HepG2 (cell line): ENCODE results near the gene CYP17A1. TPM values are rescaled to one million over a fixed set of nuclear protein-coding genes. Genes with fewer than 3 reads are reported as not detected.

Source experiments
- ATAC-seq: fragments of 200-7000 bp; cut with Tn5 transposase; 3 replicates; pipeline ENCODE4 v1.9.1; 2020; ENCODE audit warnings: mild to moderate bottlenecking, moderate library complexity
- BruUV-seq: library from RNA; stranded (reverse); fragments of 400-500 nt; replicated peaks from 2 replicates; lab custom pipeline; 2021; lab: Mats Ljungman, UMichigan
- CTCF ChIA-PET: fragments of 300-600 bp; formaldehyde crosslinking; extraction: SDS; loops from one replicate; lab custom pipeline; 2021; ENCODE audit warnings: low total read pairs, inconsistent platforms, low intra/inter-chr PET ratio; lab: Yijun Ruan, JAX
- POLR2A ChIA-PET: fragments of 350-600 bp; sonication (Branson Sonifier 250); formaldehyde crosslinking; loops from one replicate; lab custom pipeline; 2020; ENCODE audit warnings: antibody characterized with exemption, inconsistent platforms; lab: Yijun Ruan, JAX
- DNase-seq: peaks from one replicate; pipeline ENCODE4 v3.0.0-alpha.2; 2015; ENCODE audit warnings: low spot score
- FAIRE-seq: peaks from 3 replicates; lab custom pipeline; 2011; peaks lifted over from hg19 to GRCh38; lab: Jason Lieb, UNC
- H2AFZ ChIP-seq: one replicate; pipeline ENCODE4 v1.6.1; 2011; ENCODE audit warnings: low read length, inconsistent platforms
- H3K27ac ChIP-seq: fragments of 300-600 bp; 3 replicates; pipeline ENCODE4 v1.8.0; 2011; ENCODE audit warnings: mixed run types, mild to moderate bottlenecking, mixed read lengths, low read length, inconsistent platforms; ENCODE audit not compliant: insufficient read depth; ENCODE audit errors: extremely low read length
- H3K27me3 ChIP-seq, 2 experiments: fragments of 200-600 bp in 1 of 2; 2 replicates in 1 of 2; 3 replicates in 1 of 2; pipeline versions ENCODE4 v1.6.0 to v1.8.0; 2011; ENCODE audit warnings: low read length in 2 of 2, mild to moderate bottlenecking in 2 of 2, moderate library complexity in 2 of 2, inconsistent platforms in 1 of 2; ENCODE audit not compliant: insufficient read depth in 2 of 2, control insufficient read depth in 1 of 2
- H3K36me3 ChIP-seq, 2 experiments: fragments of 200-600 bp in 1 of 2; replicated peaks in 1 of 2; 2 replicates in 1 of 2; 3 replicates in 1 of 2; pipeline versions ENCODE4 v1.5.1 to v1.8.0; 2011; ENCODE audit warnings: low read length in 2 of 2, inconsistent platforms in 1 of 2; ENCODE audit not compliant: insufficient read depth in 2 of 2, control insufficient read depth in 1 of 2
- H3K4me1 ChIP-seq: 2 replicates; pipeline ENCODE4 v1.5.1; 2012; ENCODE audit warnings: low read length, inconsistent platforms; ENCODE audit not compliant: insufficient read depth
- H3K4me2 ChIP-seq: 2 replicates; pipeline ENCODE4 v1.6.0; 2011; ENCODE audit warnings: low read depth, low read length, inconsistent platforms
- H3K4me3 ChIP-seq, 3 experiments: fragments of 200-600 bp in 1 of 3; sonication (generic), shearing (Covaris generic) in 1 of 3; replicated peaks in 1 of 3; 2 replicates each; pipeline ENCODE4 v1.5.1; 2011 to 2016; ENCODE audit warnings: low read length in 3 of 3, inconsistent platforms in 2 of 3, low read depth in 2 of 3, mild to moderate bottlenecking in 2 of 3, control low read depth in 1 of 3, mixed read lengths in 1 of 3; ENCODE audit not compliant: insufficient read depth in 1 of 3
- H3K79me2 ChIP-seq: one replicate; pipeline ENCODE4 v1.6.1; 2011; ENCODE audit warnings: low read length, inconsistent platforms; ENCODE audit not compliant: insufficient read depth
- H3K9ac ChIP-seq: 2 replicates; pipeline ENCODE4 v1.6.0; 2011; ENCODE audit warnings: mild to moderate bottlenecking, low read depth, low read length, inconsistent platforms; ENCODE audit not compliant: insufficient read depth
- H3K9me3 ChIP-seq: 2 replicates; pipeline ENCODE4 v1.5.1; 2012; ENCODE audit warnings: mild to moderate bottlenecking, low read length
- H4K20me1 ChIP-seq: 2 replicates; pipeline ENCODE4 v1.6.0; 2011; ENCODE audit warnings: inconsistent platforms, mild to moderate bottlenecking, low read length, moderate library complexity; ENCODE audit not compliant: insufficient read depth
- CREM ChIP-seq, 2 experiments: sonication (generic) in 1 of 2; formaldehyde crosslinking in 1 of 2; IDR thresholded peaks; 2 replicates each; pipeline versions ENCODE4 v1.4.0 to v1.6.1; 2016 to 2020; ENCODE audit warnings: antibody characterized with exemption in 1 of 2, mild to moderate bottlenecking in 1 of 2, missing genetic modification reagents in 1 of 2
- ELF1 ChIP-seq: sonication (generic); formaldehyde crosslinking; IDR thresholded peaks from 2 replicates; pipeline ENCODE4 v1.4.0; 2020; ENCODE audit warnings: missing genetic modification reagents
- FOXA1 ChIP-seq, 2 experiments: fragments of 450-650 bp in 1 of 2; sonication (generic) in 1 of 2; formaldehyde crosslinking in 1 of 2; IDR thresholded peaks; 2 replicates each; pipeline versions ENCODE4 v1.4.0 to v1.6.1; 2016 to 2020; ENCODE audit warnings: missing genetic modification reagents in 1 of 2
- HHEX ChIP-seq: IDR thresholded peaks from 2 replicates; pipeline ENCODE4 v1.6.1; 2016; ENCODE audit warnings: control low read depth
- MAFF ChIP-seq: IDR thresholded peaks from 2 replicates; pipeline ENCODE4 v1.6.1; 2011; ENCODE audit warnings: low read depth, low read length, improper control_type of control experiment
- NR2C2 ChIP-seq: sonication (generic); formaldehyde crosslinking; IDR thresholded peaks from 2 replicates; pipeline ENCODE4 v1.4.0; 2020; ENCODE audit warnings: missing genetic modification reagents, mild to moderate bottlenecking, moderate library complexity, borderline replicate concordance
- RBFOX2 ChIP-seq: fragments of 200-400 bp; formaldehyde crosslinking; IDR thresholded peaks from 2 replicates; pipeline ENCODE4 v1.6.1; 2017; ENCODE audit warnings: low read depth, mild to moderate bottlenecking, low read length
- ZNF569 ChIP-seq: sonication (generic); formaldehyde crosslinking; IDR thresholded peaks from 2 replicates; pipeline ENCODE4 v1.5.0; 2020; ENCODE audit warnings: mild to moderate bottlenecking, missing genetic modification reagents, moderate library complexity, borderline replicate concordance
- ZNF724P ChIP-seq: sonication (generic); formaldehyde crosslinking; IDR thresholded peaks from 2 replicates; pipeline ENCODE4 v1.8.0; 2022; ENCODE audit warnings: missing genetic modification reagents, borderline replicate concordance
- ZNF790 ChIP-seq: sonication (generic); formaldehyde crosslinking; IDR thresholded peaks from 2 replicates; pipeline ENCODE4 v1.8.0; 2022; ENCODE audit warnings: missing genetic modification reagents, mild to moderate bottlenecking, borderline replicate concordance
- ZNF883 ChIP-seq: sonication (generic); formaldehyde crosslinking; IDR thresholded peaks from 2 replicates; pipeline ENCODE4 v1.5.1; 2020; ENCODE audit warnings: mild to moderate bottlenecking, missing genetic modification reagents; ENCODE audit errors: not compliant biosample characterization
- WGBS: methylation state at CpG from one replicate; pipeline ENCODE4 v1.1.6; 2017; ENCODE audit warnings: low lambda C conversion rate; 5-methylcytosine and 5-hydroxymethylcytosine counted together
- in situ Hi-C: cut with HindIII; loops from 2 replicates; pipeline ENCODE4 v1.10.0; 2017; ENCODE audit warnings: low pct_unique_long_range_greater_than_20kb; ENCODE audit not compliant: extremely low pct_ligation_motif_present
- intact Hi-C: fragments of 100-400 bp; cut with micrococcal nuclease; formaldehyde crosslinking; loops from one replicate; pipeline ENCODE4 v1.10.0; 2022; ENCODE audit not compliant: unreplicated experiment
- polyA plus RNA-seq, 8 experiments: library from polyadenylated mRNA; depleted of rRNA in 3 of 8; stranded (reverse) in 7 of 8; unstranded in 1 of 8; fragments of >200 nt; fragmentation: Illumina TruSeq in 4 of 8; extraction: Trizol in 4 of 8; gene quantifications; 2 replicates each; pipeline versions ENCODE4 v1.2.1 to v1.2.3, GENCODE V29; 2011 to 2016; ENCODE audit warnings: low read depth in 4 of 8, missing spikeins in 1 of 8, mixed read lengths in 1 of 8; ENCODE audit not compliant: insufficient read depth in 1 of 8
- total RNA-seq, 5 experiments: library from RNA; depleted of rRNA; stranded (reverse); fragments of >200 nt; fragmentation: Illumina TruSeq; extraction: Trizol; gene quantifications; 2 replicates each; pipeline ENCODE4 v1.2.3, GENCODE V29; 2016; ENCODE audit warnings: low read depth in 1 of 5
- TF ChIP-seq, protein P1 (sequence below): sonication (generic); formaldehyde crosslinking; IDR thresholded peaks from 2 replicates; pipeline ENCODE4 v1.5.0; 2020; ENCODE audit warnings: missing genetic modification reagents
- TF ChIP-seq, protein P2 (sequence below): sonication (generic); formaldehyde crosslinking; IDR thresholded peaks from 2 replicates; pipeline ENCODE4 v1.4.0; 2020; ENCODE audit warnings: low read depth, mild to moderate bottlenecking, missing genetic modification reagents
- TF ChIP-seq, protein P3 (sequence below): sonication (generic); formaldehyde crosslinking; IDR thresholded peaks from 2 replicates; pipeline ENCODE4 v1.8.1; 2022; ENCODE audit warnings: mild to moderate bottlenecking, missing genetic modification reagents

The CYP17A1 gene
- total and polyA plus RNA-seq, 2 of the 13 experiments (the other 11 are each of a cell fraction or from before 2014, with no cell fraction given): 0.13 to 1.1 TPM

DNA sequence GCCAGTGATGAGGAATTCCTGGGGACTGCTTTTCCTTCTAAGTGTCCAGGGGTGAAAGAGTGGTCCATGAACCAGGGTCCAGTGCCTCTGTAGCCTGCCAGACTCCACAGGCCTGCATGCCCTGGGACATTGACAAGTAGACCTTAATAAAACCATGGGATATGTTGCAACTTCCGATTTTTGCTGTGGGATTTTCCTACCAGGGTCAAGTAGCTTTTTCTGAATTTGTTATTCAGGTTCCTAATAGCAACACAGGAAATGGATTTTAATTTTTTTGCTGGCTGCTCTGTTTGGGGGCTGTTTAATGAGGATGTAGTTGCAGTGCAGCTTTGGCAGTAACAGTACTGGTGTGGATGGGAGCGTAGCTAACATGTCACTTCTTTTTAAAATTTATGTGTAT, 51.4 kb downstream of the CYP17A1 start:
- BruUV-seq: no TSS peak
- TF ChIP-seq ZNF790 (CRISPR knock-in tag) (no peak), ELF1 (CRISPR knock-in tag) (no peak), ZNF724P (no peak), CREM (IDR thresholded peaks at IDR 0.05) (no peak), CREM (CRISPR knock-in tag; IDR thresholded peaks at IDR 0.05) (no peak), ZNF569 (no peak), HHEX (no peak), MAFF (no peak), RBFOX2 (no peak), FOXA1 (IDR thresholded peaks at IDR 0.05) (no peak), FOXA1 (CRISPR knock-in tag; IDR thresholded peaks at IDR 0.05) (no peak), NR2C2 (CRISPR knock-in tag) (no peak), ZNF883 (CRISPR knock-in tag) (no peak)
- TF ChIP-seq, protein P1, sequence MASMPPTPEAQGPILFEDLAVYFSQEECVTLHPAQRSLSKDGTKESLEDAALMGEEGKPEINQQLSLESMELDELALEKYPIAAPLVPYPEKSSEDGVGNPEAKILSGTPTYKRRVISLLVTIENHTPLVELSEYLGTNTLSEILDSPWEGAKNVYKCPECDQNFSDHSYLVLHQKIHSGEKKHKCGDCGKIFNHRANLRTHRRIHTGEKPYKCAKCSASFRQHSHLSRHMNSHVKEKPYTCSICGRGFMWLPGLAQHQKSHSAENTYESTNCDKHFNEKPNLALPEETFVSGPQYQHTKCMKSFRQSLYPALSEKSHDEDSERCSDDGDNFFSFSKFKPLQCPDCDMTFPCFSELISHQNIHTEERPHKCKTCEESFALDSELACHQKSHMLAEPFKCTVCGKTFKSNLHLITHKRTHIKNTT: no peak
- TF ChIP-seq, protein P2, sequence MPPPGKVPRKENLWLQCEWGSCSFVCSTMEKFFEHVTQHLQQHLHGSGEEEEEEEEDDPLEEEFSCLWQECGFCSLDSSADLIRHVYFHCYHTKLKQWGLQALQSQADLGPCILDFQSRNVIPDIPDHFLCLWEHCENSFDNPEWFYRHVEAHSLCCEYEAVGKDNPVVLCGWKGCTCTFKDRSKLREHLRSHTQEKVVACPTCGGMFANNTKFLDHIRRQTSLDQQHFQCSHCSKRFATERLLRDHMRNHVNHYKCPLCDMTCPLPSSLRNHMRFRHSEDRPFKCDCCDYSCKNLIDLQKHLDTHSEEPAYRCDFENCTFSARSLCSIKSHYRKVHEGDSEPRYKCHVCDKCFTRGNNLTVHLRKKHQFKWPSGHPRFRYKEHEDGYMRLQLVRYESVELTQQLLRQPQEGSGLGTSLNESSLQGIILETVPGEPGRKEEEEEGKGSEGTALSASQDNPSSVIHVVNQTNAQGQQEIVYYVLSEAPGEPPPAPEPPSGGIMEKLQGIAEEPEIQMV: no peak
- TF ChIP-seq, protein P3, sequence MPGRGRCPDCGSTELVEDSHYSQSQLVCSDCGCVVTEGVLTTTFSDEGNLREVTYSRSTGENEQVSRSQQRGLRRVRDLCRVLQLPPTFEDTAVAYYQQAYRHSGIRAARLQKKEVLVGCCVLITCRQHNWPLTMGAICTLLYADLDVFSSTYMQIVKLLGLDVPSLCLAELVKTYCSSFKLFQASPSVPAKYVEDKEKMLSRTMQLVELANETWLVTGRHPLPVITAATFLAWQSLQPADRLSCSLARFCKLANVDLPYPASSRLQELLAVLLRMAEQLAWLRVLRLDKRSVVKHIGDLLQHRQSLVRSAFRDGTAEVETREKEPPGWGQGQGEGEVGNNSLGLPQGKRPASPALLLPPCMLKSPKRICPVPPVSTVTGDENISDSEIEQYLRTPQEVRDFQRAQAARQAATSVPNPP: no peak
- TF ChIP-seq, all 625 proteins: peak for 0
- intact Hi-C loops (no loop called here), in situ Hi-C loops (no loop called here)
- H4K20me1 ChIP-seq: no peaks in the 10 kb centered on the region
- no peaks in the 10 kb centered on the region for H3K36me3 ChIP-seq
- no peaks in the 10 kb centered on the region for H3K9me3 ChIP-seq
- no peaks in the 10 kb centered on the region for H3K79me2 ChIP-seq
- no peak overlapping the region for H3K4me2 ChIP-seq
- no peak overlapping the region for H3K4me3 ChIP-seq
- ATAC-seq (no peak), DNase-seq (no peak), FAIRE-seq (no peak)
- H3K4me1 ChIP-seq: peaks cover 24% of the 10 kb centered on the region
- no peak overlapping the region for H3K27ac ChIP-seq
- CTCF ChIA-PET: no interaction called here
- H3K9ac ChIP-seq: no peak overlapping the region
- POLR2A ChIA-PET: no interaction called here
- no peak overlapping the region for H2AFZ ChIP-seq
- H3K27me3 ChIP-seq: no peaks in the 10 kb centered on the region
- 98% methylated on average over 2 of the region's 2 CpGs for WGBS
